Measurements from ENCODE around the gene EPHB1. TPM values are rescaled to one million over a fixed set of nuclear protein-coding genes. Genes with fewer than 3 reads are reported as not detected.

Gene EPHB1
- 1.6 TPM for total RNA-seq
- long read RNA-seq, partial matches to known transcripts, result 1 of 4 reads
- long read RNA-seq, other reads (novel, unspliced or antisense), result 3 of 4 reads

GRCh38 chr3:134794950-134795745, at the start of gene EPHB1:
Gene EPHB1 (plus strand): TSS chr3:134795260.
- peaks cover 19% of the 10 kb centered on the region for H3K4me1 ChIP-seq
- peak within 1 kb of the TSS; percentile 46 for H3K4me3 ChIP-seq
- peak; percentile 85 for TF ChIP-seq CTCF (IDR thresholded peaks at IDR 0.05)
- H3K36me3 ChIP-seq, result no peaks in the 10 kb centered on the region
- DNase-seq, result peak; percentile 86
- H3K27ac ChIP-seq, result no peak within 1 kb of the TSS
- ATAC-seq, result peak; percentile 89
- H3K9me3 ChIP-seq, result no peaks in the 10 kb centered on the region
- intact Hi-C loops (cut with DNase I), result no loop called here
- peaks cover 35% of the 10 kb centered on the region for H3K27me3 ChIP-seq

GRCh38 chr3:134748698-134749097, 46.4 kb upstream of the EPHB1 start:
- Histone ChIP-seq H3K9me3 (no peaks in the 10 kb centered on the region), H3K27me3 (no peaks in the 10 kb centered on the region), H3K27ac (no peak overlapping the region), H3K4me3 (no peak overlapping the region), H3K36me3 (no peaks in the 10 kb centered on the region), H3K4me1 (no peaks in the 10 kb centered on the region)
- no peak for TF ChIP-seq CTCF (IDR thresholded peaks at IDR 0.05)
- no peak for DNase-seq
- no peak for ATAC-seq
- intact Hi-C loops (cut with DNase I), result no loop called here

- Histone ChIP-seq H3K27me3 (no peaks in the 10 kb centered on the region), H3K4me1 (no peaks in the 10 kb centered on the region), H3K4me3 (no peak overlapping the region), H3K9me3 (no peaks in the 10 kb centered on the region), H3K36me3 (no peaks in the 10 kb centered on the region), H3K27ac (no peak overlapping the region)
- ATAC-seq, result no peak
- intact Hi-C loops (cut with DNase I), result no loop called here
- DNase-seq, result no peak
- no peak for TF ChIP-seq CTCF (IDR thresholded peaks at IDR 0.05)
Measured at GRCh38 chr3:134749174-134749573, 45.9 kb upstream of the EPHB1 start.

GRCh38 chr3:134749802-134750553, 45.1 kb upstream of the EPHB1 start:
- H3K4me3 ChIP-seq, result no peak overlapping the region
- no peak for DNase-seq
- no peak for TF ChIP-seq CTCF (IDR thresholded peaks at IDR 0.05)
- no peak for ATAC-seq
- H3K9me3 ChIP-seq, result no peaks in the 10 kb centered on the region
- intact Hi-C loops (cut with DNase I), result no loop called here
- no peaks in the 10 kb centered on the region for H3K4me1 ChIP-seq
- H3K27me3 ChIP-seq, result no peaks in the 10 kb centered on the region
- H3K36me3 ChIP-seq, result no peaks in the 10 kb centered on the region
- no peak overlapping the region for H3K27ac ChIP-seq

GRCh38 chr3:134751831-134752230, 43.2 kb upstream of the EPHB1 start:
- intact Hi-C loops (cut with DNase I), result no loop called here
- Histone ChIP-seq H3K27me3 (no peaks in the 10 kb centered on the region), H3K27ac (no peak overlapping the region), H3K9me3 (no peaks in the 10 kb centered on the region), H3K4me3 (no peak overlapping the region), H3K4me1 (no peaks in the 10 kb centered on the region), H3K36me3 (no peaks in the 10 kb centered on the region)
- TF ChIP-seq CTCF (IDR thresholded peaks at IDR 0.05), result no peak
- no peak for ATAC-seq
- DNase-seq, result no peak

All from upper lobe of right lung (tissue), 1 donor.